IPS-NIHi7 (cell line): Measurements from ENCODE around the gene SYNJ2BP.

Experiments used
- DNase-seq: peaks from one replicate; pipeline ENCODE4 v3.0.0; 2012; ENCODE audit warnings: mixed read lengths; ENCODE audit errors: extremely low spot score

SYNJ2BP gene

DNA sequence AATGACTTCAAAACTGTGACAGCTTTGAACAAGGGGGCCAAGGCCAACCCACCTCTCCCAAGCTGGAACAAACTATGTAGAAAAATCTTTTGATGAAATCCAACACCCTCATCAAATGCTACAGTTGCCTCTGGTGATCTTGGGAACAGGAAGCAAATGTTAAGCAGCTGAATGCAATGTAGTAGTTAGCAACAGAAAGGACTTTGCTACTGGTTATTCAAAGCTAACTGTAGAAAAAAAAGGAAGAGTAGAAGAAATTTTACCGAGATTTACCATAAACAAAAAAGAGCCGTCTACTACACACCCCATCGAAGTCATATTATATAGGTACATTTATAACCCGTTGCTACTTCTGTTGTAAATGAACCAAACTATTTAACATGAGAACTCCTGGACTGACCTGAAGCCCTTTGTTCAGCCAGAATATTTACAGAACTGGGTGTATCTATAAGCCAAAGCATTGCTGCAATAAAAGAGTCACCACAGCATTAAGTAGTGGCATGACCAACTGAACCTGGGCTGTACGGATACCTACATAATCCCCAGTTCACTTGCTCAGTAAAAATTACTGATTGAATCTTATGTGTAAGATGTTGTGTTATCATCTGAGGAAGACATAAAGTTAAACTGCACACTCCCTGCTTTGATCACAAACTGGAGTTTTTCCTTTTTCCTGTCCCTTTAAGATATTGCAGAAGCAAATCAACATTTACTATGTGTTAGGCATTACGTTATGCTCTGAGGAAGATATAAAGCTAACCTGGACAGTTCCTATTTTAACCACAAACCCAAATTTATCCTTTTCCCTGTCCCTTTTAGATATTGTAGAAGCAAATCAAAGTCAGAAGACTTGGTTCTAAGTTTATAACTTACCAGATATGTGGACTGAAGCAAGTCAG lies 25.1 kb downstream of the SYNJ2BP start:
- DNase-seq, result no peak

DNA sequence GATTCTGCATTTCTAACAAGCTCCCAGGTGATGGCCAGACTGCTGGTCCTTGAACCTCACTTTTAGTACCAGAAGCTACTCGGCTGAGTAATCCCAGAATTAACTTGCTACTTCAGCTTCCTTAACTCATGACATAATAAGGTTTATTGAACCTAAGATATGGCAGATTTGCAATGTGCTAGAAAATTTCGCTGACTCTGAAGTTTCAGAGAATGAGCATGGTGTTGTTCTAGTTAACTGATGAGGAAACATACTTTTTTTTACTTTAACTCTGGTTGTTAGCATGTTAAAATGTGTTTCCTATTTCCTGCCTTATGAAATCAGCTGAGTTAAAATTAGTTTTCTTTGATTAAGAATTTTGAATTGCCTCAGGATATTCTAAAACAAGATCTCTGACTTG lies 34.4 kb downstream of the SYNJ2BP start:
- DNase-seq, result no peak

DNA sequence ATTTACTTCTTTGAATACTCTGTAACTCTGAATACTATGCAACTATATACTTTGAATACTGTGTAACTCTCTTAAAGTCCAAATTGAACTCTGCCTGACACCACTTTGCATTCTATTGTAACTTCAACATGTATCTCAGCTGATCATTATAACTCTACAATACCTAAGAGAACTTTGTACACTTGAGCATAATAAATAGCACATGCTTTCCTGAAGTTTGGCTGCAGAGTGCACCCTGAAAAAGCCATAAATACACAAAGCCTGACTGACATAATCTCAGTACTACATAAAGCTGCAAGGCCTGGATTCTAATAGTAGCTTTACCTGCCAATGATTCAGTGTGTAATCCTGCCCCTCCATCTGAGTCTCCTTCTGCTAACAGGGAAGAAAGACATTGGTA lies 36.1 kb downstream of the SYNJ2BP start:
- no peak for DNase-seq

DNA sequence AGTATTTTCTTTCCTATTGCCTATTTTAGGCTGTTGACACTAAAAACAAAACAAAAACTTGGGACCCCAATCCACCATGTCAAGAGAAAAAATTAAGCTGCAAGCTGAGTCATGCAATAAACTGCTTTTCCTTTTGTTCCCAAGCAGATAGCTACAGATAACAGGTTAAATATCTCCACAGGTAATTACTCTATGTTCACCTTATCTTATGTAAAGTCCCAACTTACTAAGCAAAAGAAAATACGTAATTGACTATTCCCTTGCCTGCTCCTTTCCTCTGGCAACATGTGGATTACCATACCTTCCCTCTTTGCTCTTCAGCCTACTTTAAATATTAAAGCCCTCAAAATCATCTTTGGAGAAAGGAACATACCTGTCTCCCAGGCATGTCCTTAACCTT lies 38.2 kb downstream of the SYNJ2BP start:
- DNase-seq, result no peak
